ENCODE results near the gene HOXA9. TPM values are rescaled to one million over a fixed set of nuclear protein-coding genes. Genes with fewer than 3 reads are reported as not detected.

The HOXA9 gene
- total RNA-seq, result 6.8 and 7.0 TPM in 2 replicates

GRCh38 chr7:27165089-27165995 lies at the start of gene HOXA9:
Gene HOXA9, minus strand, starts transcription at chr7:27165537. Its CDS starts 80 bp downstream, at chr7:27165457.

GRCh38 chr7:27199849-27200760 lies 34.8 kb upstream of the HOXA9 start, which contains the start of gene HOXA13:
Gene HOXA13, minus strand, starts transcription at chr7:27200091. Its CDS starts 14 bp downstream, at chr7:27200077.

GRCh38 chr7:27185013-27185853 lies 19.9 kb upstream of the HOXA9 start, which contains the start of gene HOXA11:
Gene HOXA11, minus strand, starts transcription at chr7:27185232. Its CDS starts 88 bp downstream, at chr7:27185144.

GRCh38 chr7:27173956-27174873 lies 8.9 kb upstream of the HOXA9 start, which contains the start of gene HOXA10:
Gene HOXA10, minus strand, starts transcription at chr7:27174320. Its CDS starts 14 bp downstream, at chr7:27174306.

GRCh38 chr7:27156508-27156898 lies 8.8 kb downstream of the HOXA9 start, which contains the start of gene HOXA7:
Gene HOXA7, minus strand, starts transcription at chr7:27156675. Its CDS starts 130 bp downstream, at chr7:27156545.

GRCh38 chr7:27151931-27152815 lies 13.2 kb downstream of the HOXA9 start, which contains the start of gene HOXA3:
Gene HOXA3, minus strand, starts transcription at chr7:27152583. Its CDS starts 41,943 bp downstream, at chr7:27110640.

GRCh38 chr7:27147199-27148030 lies 17.9 kb downstream of the HOXA9 start, which contains the start of gene HOXA6:
Gene HOXA6, minus strand, starts transcription at chr7:27147774. Its CDS starts 25 bp downstream, at chr7:27147749.

GRCh38 chr7:27143023-27143949 lies 22.1 kb downstream of the HOXA9 start, which contains the start of gene HOXA5:
Gene HOXA5, minus strand, starts transcription at chr7:27143681. Its CDS starts 74 bp downstream, at chr7:27143607.

GRCh38 chr7:27130540-27131389 lies 34.6 kb downstream of the HOXA9 start, which contains the start of gene HOXA4:
Gene HOXA4, minus strand, starts transcription at chr7:27130757. Its CDS starts 24 bp downstream, at chr7:27130733.

Other genes with a start within 250 kb of the HOXA9 start
- gene HOXA1, start 69.5 kb downstream of the HOXA9 start, total RNA-seq, result 9.6 and 12.1 TPM in 2 replicates
- 0.61 and 1.8 TPM in 2 replicates for gene HOXA2, start 62.9 kb downstream of the HOXA9 start, total RNA-seq
- gene HOXA4, start 34.8 kb downstream of the HOXA9 start, total RNA-seq, result 1.6 TPM in 2 replicates
- 0.68 and 0.70 TPM in 2 replicates for gene HOXA5, start 21.9 kb downstream of the HOXA9 start, total RNA-seq
- 1.4 TPM in 1 of 2 replicates, not detected in the other for gene HOXA6, start 17.8 kb downstream of the HOXA9 start, total RNA-seq
- 2.1 and 4.0 TPM in 2 replicates for gene HOXA3, start 13.0 kb downstream of the HOXA9 start, total RNA-seq
- gene HOXA7, start 8.9 kb downstream of the HOXA9 start, total RNA-seq, result 2.4 and 3.6 TPM in 2 replicates
- gene HOXA10, start 8.8 kb upstream of the HOXA9 start, total RNA-seq, result 1.1 and 4.5 TPM in 2 replicates
- 0.34 and 1.3 TPM in 2 replicates for gene HOXA11, start 19.7 kb upstream of the HOXA9 start, total RNA-seq
- not detected in 2 replicates for gene HOXA13, start 34.6 kb upstream of the HOXA9 start, total RNA-seq
- gene EVX1, start 77.3 kb upstream of the HOXA9 start, total RNA-seq, result not detected in 2 replicates

Measured in hair follicular keratinocyte (primary cell).